HG03060 (cell line): Measurements from ENCODE around the gene GAS7.
A peak's percentile ranks its signal among the peaks of the same experiment; 100 is the strongest.
"Not testable (repeated sequence)": the region's sequence is repeated elsewhere in the genome, so short reads cannot be mapped to it uniquely, and the experiment has no call there.

Source experiments
- ATAC-seq: cut with Tn5 transposase; IDR thresholded peaks from one replicate; pipeline ENCODE4 v1.9.1; 2021; ENCODE audit warnings: low read depth, moderate number of reproducible peaks; ENCODE audit not compliant: unreplicated experiment

The GAS7 gene

DNA sequence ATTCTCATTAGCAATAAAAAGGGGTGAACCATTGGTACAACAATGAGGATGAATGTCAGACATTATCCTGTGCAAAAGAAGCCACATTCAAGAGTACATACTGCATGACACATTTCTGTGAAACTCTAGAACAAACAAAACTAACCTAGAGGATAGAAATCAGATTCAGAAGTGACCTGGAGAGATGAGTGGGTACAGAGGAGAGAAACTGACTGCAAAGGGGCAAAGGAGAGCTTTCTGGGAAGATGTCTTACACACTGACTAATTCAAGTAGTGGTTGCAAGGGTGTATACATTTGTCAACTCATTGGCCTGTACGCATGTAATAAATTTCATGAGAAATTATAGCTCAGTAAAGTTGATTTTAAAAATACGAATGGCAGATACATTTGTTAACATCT, 115.6 kb downstream of the GAS7 start:
- ATAC-seq: no peak

DNA sequence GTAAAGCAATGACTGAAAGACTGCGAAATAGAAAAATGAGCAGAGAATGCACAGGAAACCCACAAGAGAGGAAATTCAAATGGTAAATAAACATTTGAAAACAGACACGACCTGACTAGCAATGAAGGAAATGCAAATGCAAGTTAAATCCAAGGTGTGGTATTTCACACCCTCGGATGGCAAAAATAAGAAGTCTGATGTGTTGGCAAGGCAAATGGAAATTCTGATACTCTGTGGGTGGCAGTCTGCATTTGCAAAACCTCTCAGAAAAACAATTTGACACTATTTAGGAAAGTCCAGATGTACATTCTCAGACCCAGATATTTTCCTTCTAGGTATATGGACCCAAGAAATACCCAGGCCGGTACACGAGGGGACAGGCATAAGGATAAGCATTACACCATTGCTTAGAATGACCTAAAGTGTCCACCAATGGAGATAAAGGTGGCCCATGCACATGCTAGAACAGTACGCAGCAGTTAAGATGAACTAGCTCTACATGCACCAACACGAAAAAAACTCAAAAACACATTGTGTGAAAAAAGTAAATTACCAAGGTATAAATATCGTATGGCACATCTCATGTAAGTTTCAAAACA, 116.7 kb downstream of the GAS7 start:
- ATAC-seq: no peak

DNA sequence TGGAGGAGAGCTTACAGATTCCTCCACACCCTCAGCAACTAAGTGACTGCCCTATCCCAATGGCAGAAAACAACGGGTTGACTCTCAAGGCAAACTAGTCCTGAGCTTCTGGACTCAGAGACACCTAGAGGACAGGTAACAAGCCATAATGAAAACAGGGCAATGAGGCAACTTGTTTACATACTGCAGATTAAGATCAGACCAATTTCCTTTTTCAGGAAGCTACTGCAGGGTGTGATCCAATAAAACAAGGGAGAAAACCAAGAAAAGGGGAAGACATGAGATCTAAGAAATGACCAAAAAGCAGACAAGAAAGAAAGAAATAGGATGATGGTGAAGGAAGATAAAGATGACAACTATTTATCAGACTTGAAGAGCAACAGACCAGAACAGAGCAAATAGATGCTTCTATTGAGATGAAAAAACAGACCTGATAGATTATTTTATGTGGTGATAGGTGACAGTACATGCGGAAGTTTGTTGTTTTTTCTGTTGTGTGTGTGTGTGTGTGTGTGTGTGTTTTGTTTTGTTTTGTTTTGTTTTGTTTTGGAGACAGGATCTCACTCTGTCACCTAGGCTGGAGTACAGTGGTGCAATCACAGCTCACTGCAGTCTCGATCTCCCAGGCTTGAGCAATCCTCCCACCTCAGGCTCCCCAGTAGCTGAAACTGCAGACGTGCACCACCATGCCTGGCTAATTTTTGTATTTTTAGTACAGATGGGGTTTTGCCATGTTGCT, 120.7 kb downstream of the GAS7 start:
- ATAC-seq: no peak

DNA sequence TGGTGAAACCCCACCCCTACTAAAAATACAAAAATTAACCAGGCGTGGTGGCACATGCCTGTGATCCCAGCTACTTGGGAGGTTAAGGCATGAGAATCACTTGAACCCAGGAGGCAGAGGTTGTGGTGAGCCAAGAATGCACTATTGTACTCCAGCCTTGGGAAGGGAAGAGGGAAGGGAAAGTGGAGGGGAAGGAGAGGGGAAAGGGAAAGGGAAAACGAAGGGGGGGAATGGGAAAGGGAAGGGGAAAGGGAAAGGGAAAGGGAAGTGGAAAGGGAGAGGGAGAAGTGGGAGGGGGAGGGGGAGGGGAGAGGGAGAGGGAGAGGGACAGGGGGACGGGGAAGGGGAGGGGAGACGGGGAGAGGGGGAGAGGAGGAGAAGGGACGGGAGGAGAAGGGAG, 122.5 kb downstream of the GAS7 start:
- ATAC-seq: no peak

DNA sequence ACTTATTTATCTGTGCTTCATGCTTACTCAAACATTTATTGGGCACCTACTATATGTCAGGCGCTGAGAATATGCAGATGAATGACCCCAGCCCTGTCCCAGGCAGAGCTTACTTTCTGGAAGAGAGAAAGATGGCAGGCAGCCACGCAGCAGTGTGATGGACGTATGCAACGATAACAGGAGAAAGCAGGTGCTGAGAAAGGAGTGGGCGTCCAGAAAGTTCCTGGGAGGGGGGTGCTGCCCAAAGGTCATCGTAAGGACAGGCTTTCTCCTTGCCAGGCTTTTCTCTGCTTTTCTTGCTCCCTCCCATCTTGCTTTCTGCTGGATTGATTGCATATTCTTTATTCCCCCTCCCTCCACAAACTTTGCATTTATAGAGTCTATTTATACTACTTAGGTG, 124.5 kb downstream of the GAS7 start:
- ATAC-seq: no peak

DNA sequence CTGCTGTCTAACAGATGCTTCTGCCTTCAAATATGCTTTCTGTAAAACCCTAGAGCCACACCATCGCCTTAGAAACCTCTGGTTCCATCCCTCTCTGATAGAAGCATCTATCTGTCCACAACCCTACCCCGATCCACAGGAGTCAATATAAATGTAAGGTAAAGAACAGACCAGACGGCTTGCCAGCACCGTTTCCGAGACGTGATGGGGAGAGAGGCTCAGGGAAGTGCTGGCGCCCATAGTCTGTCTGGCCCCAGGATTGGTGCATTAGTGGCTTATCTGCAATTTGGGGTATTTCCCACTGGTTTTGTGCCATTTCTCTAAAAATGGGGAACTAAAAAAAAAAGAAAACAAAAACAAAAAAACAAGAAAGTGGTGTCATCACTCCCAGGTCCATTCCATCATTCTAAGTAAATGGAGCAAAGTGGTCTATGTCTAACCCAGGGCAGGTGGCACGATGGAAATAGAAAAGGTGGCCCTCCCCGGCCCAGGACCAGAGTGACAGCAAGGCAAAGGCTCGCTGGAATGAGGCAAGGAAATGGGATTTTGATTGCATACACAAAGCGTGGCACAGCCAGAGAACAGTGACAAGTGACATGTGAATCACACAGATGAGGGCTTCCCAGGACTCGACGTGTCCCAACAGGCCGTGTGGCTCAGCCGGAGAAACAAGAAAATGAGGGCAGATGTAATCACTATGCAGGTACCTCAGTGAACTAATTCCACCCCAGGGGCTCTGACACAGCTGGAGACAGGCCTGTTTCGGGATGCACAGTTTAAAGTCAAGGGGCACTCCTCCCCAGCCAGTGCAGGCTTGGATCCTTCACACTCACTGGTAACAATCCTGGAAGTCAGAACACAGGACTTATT, 125.6 kb downstream of the GAS7 start:
- no peak for ATAC-seq

DNA sequence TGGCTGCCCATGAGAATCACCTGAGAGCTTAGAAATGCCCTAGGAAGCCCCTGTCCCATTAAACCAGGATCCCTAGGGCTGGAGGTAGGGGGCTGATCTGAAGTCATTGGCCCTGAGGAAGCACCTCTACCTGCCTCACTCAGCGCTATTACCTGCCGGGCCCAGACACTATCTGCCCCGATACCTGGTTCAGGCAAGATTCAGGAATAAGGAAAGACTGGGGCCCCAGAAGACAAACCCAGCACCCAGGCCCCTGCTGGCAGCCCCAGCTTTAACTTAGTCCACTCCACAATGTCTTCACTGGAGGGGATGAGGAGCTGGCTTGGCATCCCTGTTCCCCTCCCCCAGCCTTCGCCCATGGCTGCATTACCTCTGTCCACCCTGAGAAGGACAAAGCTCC, 126.3 kb downstream of the GAS7 start:
- no peak for ATAC-seq

DNA sequence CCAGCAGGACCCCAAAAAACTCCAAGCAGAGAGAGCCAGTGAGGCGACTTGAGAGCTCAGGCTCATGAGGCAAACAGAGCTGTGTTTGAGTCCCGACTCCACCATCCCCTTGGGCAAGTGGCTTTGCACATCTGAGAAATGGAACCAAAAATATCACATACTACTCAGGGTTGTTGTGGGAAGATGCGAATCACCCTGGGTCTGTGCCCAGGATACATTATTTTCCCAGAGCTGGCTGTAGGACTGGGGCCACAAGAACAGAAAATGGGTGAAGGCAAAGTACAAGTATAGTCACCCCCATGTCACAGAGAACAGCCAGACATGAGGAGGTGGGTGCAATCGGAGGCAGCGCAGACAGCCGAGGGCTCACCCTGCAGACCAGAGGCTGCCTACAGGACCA, 127.3 kb downstream of the GAS7 start:
- no peak for ATAC-seq

DNA sequence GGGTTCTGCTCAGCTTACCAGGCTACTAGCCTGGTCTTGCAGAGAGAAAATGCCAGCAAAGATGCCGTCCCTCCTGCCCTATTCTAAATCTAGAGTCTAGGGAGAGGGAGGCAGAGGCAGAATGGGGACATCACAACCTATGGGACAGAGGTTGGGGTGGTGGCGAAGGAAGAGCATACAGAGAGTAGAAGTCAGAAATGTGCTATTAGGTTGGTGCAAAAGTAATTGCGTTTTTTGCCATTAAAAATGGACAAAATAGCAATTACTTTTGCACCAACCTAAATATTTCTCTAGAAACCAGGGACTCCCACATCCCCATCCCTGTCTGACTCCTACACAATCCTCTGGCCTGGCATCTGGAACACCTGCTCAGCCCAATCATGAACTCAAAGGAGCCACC, 127.7 kb downstream of the GAS7 start:
- no peak for ATAC-seq

DNA sequence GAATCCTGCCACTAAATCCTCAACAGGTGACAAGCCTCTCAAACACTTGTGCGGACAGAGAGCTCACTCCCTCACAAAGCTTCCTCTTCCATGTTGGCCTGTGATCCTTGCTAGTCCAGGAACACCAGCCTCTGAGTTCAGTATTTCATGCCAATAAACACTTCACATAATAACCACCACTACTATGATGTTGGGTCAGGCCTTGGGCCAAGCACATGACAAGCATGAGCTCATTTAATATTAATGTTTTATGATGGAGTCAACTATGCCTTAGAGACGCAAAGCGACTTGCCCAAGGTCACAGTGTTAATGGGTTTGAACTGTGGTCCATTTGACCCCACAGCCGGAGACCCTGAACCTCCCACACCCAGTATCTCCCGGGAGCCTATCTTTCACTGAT, 129.1 kb downstream of the GAS7 start:
- no peak for ATAC-seq

DNA sequence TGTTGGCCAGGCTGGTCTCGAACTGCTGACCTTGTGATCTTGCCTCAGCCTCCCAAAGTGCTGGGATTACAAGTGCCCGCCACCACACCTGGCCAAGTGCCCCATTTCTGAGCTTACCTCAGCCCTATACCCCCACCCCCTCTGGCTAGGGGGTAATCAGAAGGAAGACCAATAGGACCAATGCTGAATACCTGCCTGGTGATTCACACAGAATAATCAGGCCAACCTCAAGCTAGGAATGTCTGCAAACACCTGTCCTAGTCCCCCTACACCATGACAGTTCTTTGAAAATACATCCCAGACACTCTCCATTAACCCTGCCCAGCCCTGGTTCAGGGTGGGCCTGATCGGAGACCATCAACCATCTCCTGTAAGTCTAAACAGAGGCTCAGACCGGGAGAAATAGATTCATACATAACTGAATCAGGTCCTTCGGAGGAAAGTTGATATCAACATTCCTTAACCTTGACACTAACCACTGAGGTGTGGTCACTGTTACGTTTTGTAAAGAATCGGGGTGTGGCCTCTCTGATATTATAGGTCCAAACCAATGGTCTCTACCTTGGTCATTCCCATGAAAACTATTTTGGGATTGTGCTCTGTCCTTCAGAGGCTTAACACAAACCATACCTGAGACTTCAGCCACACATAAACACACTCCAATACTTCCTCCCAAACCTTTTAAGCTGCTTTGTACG, 130.8 kb downstream of the GAS7 start:
- ATAC-seq: no peak

DNA sequence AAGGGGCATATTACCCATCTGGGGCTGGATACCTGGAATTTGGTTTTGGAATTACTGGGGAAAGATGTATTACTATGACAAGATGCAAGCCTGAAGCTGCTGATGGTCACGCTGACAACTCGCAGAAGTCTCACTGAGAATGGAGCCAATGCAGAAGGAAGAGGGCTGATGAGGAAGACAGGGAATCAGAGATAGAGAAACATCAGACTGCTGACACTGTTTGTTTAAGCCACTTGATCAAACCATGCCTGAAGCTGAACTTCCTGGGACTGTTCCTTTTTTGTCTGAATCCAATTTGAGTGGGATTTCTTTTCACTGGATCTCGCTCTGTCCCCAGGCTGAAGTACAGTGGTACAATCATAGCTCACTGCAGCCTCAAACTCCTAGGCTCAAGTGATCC, 133.9 kb downstream of the GAS7 start:
- ATAC-seq: no peak

DNA sequence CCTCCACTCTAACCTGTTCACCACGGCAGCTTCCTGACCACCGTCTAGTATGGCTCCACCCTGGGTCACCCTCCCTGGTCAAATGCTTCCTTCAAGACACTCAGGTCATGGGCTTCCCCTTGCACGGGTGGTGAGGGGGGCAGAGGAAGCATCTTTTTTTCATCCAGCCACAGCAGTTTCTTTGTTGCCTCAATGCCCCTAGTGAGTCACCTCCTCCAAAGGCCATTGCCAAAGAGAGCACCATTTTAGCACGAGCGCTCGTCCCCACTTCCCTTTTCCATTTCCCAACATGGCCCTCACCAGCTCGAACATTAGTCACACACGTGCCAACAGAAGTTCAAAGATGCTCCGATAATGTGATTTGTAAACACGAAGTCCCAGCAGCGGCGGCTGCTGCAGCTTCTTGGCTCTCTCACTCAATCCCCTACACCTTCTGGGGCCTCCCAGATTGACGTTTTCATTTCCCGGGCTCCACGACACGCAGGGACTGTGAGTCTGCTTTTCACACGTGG, 134.6 kb downstream of the GAS7 start:
- no peak for ATAC-seq

DNA sequence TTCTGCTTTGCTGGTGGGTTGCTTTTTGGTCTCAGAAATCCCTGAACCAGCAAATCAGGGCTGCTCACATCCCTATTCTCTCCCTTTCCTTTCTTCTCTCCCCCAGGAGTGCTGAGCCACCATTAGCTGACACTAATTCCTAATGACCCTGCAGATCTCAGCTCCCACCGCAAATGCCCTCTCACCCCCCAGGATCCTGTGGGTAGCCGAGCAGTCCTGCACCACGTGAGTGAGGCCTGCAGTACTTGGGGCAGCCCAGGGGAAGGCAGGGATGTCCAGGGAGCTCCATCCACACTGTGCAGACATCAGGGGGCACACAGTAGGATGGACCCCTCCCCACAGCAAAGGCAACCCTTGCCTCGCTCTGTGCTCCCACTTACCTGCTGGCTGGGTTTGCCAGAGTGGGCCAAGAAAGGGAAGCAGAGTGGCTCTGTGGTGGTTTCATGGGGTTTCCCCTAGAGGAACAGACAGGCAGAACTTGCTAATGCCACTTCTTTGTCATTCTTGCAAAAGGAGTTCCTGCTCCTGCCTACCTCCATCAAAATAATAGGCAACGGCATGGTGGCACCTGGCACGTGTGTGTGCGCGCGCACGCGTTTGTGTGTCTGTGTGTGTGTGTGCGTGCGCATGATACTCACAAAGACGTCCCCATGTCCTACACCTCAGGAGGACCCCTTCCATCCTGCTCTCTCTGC, 135.6 kb downstream of the GAS7 start:
- ATAC-seq: no peak

DNA sequence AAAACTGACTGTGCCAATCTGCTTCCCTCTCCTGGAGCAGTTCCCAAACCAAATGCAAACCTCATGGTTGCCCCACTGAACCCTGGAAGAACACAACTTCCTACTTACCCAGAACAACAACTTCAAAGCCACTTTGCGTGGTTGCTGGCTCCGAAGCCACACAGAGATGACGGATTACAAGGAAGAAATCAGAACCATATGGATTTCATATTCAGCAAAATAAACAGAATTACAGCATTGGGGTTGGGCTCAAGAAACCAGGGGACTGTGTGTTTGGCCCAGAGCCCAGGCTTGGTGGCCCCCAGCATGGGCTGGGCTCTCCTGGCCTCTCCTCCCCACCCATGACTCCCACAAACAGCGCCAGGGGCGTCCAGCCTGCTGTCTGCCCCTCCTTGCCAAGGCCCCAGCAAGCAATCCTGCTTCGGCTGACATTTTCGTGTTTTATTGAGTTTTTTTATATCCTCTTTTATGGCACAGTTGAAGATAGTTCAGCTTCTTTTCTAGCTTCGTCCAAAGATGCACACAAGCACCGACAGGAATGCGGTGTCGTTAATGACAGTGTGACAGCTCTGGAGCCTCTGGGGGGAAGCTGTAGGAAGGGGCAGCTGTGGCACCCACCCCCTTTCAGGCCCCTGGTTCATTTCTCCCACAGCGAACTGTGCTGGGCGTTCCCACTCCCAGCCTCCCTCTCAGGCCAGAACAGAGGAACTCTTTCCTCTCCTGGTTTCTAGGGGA, 137.1 kb downstream of the GAS7 start:
- ATAC-seq: no peak

DNA sequence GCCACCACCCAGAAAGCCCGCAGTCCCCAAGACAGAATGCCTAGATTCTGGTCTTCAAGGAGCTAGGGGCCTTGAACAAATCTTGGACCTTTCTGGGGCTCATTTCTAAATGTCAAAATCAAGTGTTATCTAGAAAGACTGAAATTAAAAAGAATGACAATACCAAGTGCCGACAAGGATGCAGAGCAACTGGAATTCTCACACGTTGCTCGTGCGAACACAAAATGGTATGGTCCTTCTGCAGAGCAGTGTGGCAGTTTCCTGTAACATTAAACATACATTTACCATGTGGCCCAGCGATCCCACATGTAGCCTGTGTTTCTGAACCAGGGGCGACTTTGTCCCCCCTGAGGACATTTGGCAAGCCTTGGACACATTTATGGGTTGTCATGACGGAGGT, 137.9 kb downstream of the GAS7 start:
- ATAC-seq: no peak

DNA sequence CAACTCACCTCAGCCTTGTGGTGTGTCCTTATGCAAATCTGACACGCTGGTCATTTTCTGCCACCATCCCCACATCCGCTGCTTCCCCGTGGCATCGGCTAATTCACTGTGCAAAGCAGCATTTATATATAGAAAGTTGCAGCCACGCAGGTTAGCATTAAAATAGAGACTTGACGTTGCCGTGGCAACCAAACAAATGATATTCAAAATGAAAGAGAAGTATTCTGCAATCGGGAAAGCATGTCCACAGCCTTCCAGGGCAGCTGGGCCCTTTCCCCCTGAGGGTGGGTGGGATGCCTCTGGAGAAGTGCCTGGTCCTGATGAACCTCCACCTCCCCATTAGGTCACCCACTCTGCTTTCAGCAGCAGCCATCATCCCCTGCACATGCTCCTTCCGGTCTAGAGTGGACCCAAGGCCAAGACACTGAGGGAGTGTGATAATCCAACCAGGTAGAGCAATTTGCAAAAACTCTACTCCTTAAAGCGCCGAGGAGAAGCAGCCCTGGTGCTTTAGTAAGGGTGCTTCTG, 138.7 kb downstream of the GAS7 start:
- ATAC-seq: peak; percentile 73

DNA sequence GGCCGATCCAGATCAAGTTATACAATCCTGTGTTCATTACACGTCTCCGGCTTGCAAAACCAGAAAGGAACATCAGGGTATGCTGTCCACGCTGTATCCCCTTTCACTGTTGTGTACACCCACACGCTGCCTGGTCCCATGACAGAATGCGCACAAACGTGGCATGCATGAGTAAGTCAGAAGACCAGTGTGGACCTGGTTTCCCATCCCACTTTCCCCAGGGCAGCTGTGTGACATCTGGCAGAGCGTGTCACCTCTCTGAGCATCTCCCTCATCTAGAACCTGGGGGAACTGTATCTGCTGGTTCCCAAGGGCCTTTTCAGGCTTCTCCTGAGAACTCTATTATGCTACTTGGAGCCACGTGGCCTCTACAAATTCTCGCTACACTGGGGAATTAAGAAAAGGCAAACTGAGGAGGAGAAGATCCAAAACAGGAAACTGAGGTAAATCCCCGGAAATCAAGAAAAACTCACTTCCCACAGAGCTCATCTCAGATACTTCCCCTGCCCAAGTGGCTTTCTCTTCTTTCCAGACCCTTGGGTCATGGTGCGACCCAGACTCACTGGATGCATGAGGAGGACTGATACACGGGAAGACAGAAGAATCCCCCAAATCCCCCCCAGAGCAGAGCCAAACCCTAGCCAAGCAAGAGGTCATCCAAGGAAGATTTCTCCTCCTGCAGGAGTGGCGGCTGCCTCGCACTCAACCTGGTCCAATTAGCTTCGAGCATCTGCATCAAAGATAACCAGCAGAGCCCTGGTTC, 139.3 kb downstream of the GAS7 start:
- no peak for ATAC-seq

DNA sequence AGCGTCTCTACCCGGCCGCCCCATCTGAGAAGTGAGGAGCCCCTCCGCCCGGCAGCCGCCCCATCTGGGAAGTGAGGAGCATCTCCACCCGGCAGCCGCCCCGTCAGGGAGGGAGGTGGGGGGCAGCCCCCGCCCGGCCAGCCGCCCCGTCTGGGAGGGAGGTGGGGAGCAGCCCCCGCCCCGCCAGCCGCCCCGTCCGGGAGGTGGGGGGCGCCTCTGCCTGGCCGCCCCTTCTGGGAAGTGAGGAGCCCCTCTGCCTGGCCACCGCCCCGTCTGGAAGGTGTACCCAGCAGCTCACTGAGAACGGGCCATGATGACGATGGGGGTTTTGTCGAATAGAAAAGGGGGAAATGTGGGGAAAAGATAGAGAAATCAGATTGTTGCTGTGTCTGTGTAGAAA, 140.9 kb downstream of the GAS7 start:
- not testable (repeated sequence) for ATAC-seq
